Spleen (tissue), 11 donors: Measurements from ENCODE around the gene TEX13D. TPM values are rescaled to one million over a fixed set of nuclear protein-coding genes. Genes with fewer than 3 reads are reported as not detected.
A peak's percentile ranks its signal among the peaks of the same experiment; 100 is the strongest.

Experiments
- DNase-seq: peaks from one replicate; pipeline ENCODE4 v3.0.0-alpha.2; 2020
- H3K27ac ChIP-seq, 8 donors: fragments of 200-600 bp; sonication (generic) in 7 of 8; 1 replicate in 4 of 8; 2 replicates in 4 of 8; pipeline versions ENCODE4 v1.5.0 to v1.8.0; 2016 to 2021; ENCODE audit warnings: inconsistent platforms in 4 of 8, mild to moderate bottlenecking in 4 of 8, moderate library complexity in 1 of 8
- H3K27me3 ChIP-seq, 7 donors: fragments of 200-600 bp; sonication (generic) in 6 of 7; replicated peaks in 1 of 7; 1 replicate in 4 of 7; 2 replicates in 3 of 7; pipeline versions ENCODE4 v1.5.0 to v1.8.0; 2016 to 2021; ENCODE audit warnings: inconsistent platforms in 3 of 7, mild to moderate bottlenecking in 1 of 7
- H3K36me3 ChIP-seq, 6 donors: fragments of 200-600 bp; sonication (generic) in 5 of 6; 1 replicate in 4 of 6; 2 replicates in 2 of 6; pipeline versions ENCODE4 v1.5.0 to v1.8.0; 2016 to 2021; ENCODE audit warnings: inconsistent platforms in 2 of 6
- H3K4me1 ChIP-seq, 6 donors: fragments of 200-600 bp; sonication (generic) in 5 of 6; 1 replicate in 3 of 6; 2 replicates in 3 of 6; pipeline versions ENCODE4 v1.5.0 to v1.8.0; 2016 to 2021; ENCODE audit warnings: inconsistent platforms in 3 of 6
- H3K4me3 ChIP-seq, 8 donors: fragments of 200-600 bp; sonication (generic) in 7 of 8; 1 replicate in 4 of 8; 2 replicates in 4 of 8; pipeline versions ENCODE4 v1.5.0 to v1.8.0; 2016 to 2021; ENCODE audit warnings: inconsistent platforms in 4 of 8, mild to moderate bottlenecking in 4 of 8, moderate library complexity in 2 of 8
- H3K9me3 ChIP-seq, 8 donors: fragments of 200-600 bp; sonication (generic) in 7 of 8; 1 replicate in 4 of 8; 2 replicates in 4 of 8; pipeline versions ENCODE4 v1.5.0 to v1.8.0; 2016 to 2021; ENCODE audit warnings: inconsistent platforms in 4 of 8
- POLR2A ChIP-seq, 3 donors: fragments of 450-650 bp; IDR thresholded peaks; one replicate each; pipeline ENCODE4 v1.5.1; 2017; ENCODE audit warnings: antibody characterized with exemption in 3 of 3, mild to moderate bottlenecking in 1 of 3
- POLR2AphosphoS5 ChIP-seq, 3 donors: sonication (generic); formaldehyde crosslinking; IDR thresholded peaks; one replicate each; pipeline ENCODE4 v1.5.1; 2017; ENCODE audit warnings: antibody characterized with exemption in 3 of 3
- WGBS, 5 donors: extraction: QIAGEN DNeasy Blood & Tissue Kit in 3 of 5; methylation state at CpG; one replicate each; pipeline versions ENCODE4 v1.1.5 to v1.1.7; 2013 to 2018; 5-methylcytosine and 5-hydroxymethylcytosine counted together
- intact Hi-C: fragments of 100-400 bp; cut with DNase I; formaldehyde crosslinking; loops from one replicate; pipeline ENCODE4 v1.15.0; 2023; ENCODE audit warnings: low total_unique reads
- polyA plus RNA-seq, 3 donors: library from polyadenylated mRNA; stranded (reverse); fragments of 200-250 nt; gene quantifications; one replicate each; pipeline ENCODE4 v1.2.1, GENCODE V29; 2013
- total RNA-seq, 7 donors: library from RNA; depleted of rRNA in 3 of 7; stranded (reverse); fragments of >200 nt in 3 of 7; fragmentation: NEBNext Ultra II Directional in 4 of 7; extraction: Animal tissue kit (Norgen Biotek cat#: 25700) in 4 of 7; gene quantifications; one replicate each; pipeline versions ENCODE4 v1.1.0 to v1.2.1, GENCODE V29; 2016 to 2021
- TF ChIP-seq, protein P1 (sequence below), 11 experiments: fragments of 200-600 bp in 7 of 11; fragments of 450-650 bp in 4 of 11; sonication (generic) in 4 of 11; IDR thresholded peaks in 8 of 11; conservative IDR thresholded peaks in 3 of 11; 1 replicate in 7 of 11; 2 replicates in 4 of 11; pipeline versions ENCODE4 v1.4.0 to v1.8.0; 2016 to 2021; ENCODE audit warnings: antibody characterized with exemption in 11 of 11, inconsistent platforms in 4 of 11, mild to moderate bottlenecking in 1 of 11
- donor health status: healthy with polysubstance abuse.
- donor health status: DM: no; HTN: no; CAD: no; lungs with moderate emphysema.
- donor health status: DM: no; HTN: no; CAD: no.
- donor health status: Bipolar disorder and iron deficiency.
- donor health status: healthy.
- donor health status: DM: no; HTN: no; CAD: no.
- donor health status: DM: yes; HTN: yes; CAD: no.

The TEX13D gene
- total and polyA plus RNA-seq, 10 donors = 0.03 to 0.07 TPM; not detected in 8

DNA sequence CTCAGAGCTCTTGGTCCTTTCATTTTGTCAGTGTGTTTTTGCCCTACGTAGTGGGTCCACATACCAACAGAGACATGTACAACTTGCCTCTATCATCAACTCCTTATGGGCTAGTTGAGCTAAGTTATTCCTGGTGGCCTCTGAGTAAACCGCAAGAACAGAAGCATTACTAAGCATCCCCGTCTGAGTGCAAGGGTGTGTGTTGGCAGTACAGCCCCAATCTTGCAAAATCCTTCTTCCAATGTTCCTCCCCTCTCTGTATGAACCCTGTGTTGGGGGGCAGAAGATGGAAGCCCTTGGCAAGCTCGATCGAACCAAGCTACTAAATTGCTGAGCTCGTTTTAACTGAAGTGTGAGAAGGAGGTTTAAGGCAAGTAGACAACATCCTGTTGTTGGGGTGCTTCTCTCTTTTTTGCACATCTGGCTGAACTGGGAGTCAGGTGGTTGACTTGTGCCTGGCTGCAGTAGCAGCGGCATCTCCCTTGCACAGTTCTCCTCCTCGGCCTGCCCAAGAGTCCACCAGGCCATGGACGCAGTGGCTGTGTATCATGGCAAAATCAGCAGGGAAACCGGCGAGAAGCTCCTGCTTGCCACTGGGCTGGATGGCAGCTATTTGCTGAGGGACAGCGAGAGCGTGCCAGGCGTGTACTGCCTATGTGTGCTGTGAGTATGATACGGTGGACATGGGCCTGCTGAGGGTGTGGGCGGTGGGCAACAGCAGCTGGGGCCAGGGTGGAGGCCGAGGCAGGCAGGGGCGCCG, 13.8 kb downstream of the TEX13D start, which contains the start of gene SH2D1A:
TSS of gene SH2D1A (plus strand) at position 447 of the 760 bp plus-strand sequence. CDS start at position 527, 80 bp downstream.
- 47 to 73% (median 66%) methylated on average over 9 to 19 of the region's 19 CpGs for WGBS, 5 donors
- TF ChIP-seq POLR2AphosphoS5 (IDR thresholded peaks at IDR 0.05) = peak; percentile 74 to 76 (median 75)
- peak in 1 of 3 donors; percentile 20 for TF ChIP-seq POLR2A (IDR thresholded peaks at IDR 0.05)
- TF ChIP-seq, protein P1, sequence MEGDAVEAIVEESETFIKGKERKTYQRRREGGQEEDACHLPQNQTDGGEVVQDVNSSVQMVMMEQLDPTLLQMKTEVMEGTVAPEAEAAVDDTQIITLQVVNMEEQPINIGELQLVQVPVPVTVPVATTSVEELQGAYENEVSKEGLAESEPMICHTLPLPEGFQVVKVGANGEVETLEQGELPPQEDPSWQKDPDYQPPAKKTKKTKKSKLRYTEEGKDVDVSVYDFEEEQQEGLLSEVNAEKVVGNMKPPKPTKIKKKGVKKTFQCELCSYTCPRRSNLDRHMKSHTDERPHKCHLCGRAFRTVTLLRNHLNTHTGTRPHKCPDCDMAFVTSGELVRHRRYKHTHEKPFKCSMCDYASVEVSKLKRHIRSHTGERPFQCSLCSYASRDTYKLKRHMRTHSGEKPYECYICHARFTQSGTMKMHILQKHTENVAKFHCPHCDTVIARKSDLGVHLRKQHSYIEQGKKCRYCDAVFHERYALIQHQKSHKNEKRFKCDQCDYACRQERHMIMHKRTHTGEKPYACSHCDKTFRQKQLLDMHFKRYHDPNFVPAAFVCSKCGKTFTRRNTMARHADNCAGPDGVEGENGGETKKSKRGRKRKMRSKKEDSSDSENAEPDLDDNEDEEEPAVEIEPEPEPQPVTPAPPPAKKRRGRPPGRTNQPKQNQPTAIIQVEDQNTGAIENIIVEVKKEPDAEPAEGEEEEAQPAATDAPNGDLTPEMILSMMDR (IDR thresholded peaks at IDR 0.05 in 8 of 11, conservative IDR thresholded peaks at IDR 0.05 in 3 of 11) = no peak
- peak within 1 kb of the TSS in 7 of 8 donors; percentile 8 to 65 (median 25) for H3K4me3 ChIP-seq
- intact Hi-C loops = no loop called here
- H3K9me3 ChIP-seq = no peaks in the 10 kb centered on the region
- peak within 1 kb of the TSS; percentile 27 to 87 (median 72) for H3K27ac ChIP-seq
- H3K36me3 ChIP-seq = no peaks in the 10 kb centered on the region
- peak; percentile 77 for DNase-seq
- H3K27me3 ChIP-seq = no peaks in the 10 kb centered on the region
- H3K4me1 ChIP-seq = no peaks in the 10 kb centered on the region

DNA sequence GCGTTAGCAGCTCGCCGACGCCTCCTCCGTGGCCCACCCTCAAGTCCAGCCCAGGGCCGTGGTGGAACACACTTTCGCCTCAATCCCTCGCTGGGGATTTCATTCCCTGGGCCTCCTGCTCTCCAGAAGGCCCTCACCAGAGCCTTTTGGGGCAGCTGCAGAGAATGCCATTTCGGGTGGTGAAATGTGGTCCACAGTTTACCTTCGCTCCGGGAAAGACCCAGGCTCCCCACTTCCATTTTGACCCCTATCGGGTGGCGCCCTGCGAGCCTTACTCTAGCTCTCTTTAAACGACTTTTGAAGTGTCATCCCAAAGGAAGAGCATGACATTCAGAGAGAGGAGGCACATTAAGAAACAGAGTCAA, 14.4 kb downstream of the TEX13D start:
- Histone ChIP-seq H3K9me3 (no peaks in the 10 kb centered on the region), H3K27ac (peak overlapping the region; percentile 27 to 87 (median 72)), H3K4me1 (no peaks in the 10 kb centered on the region), H3K4me3 (peak overlapping the region in 6 of 8 donors; percentile 16 to 65 (median 30)), H3K36me3 (no peaks in the 10 kb centered on the region), H3K27me3 (no peaks in the 10 kb centered on the region)
- WGBS, 5 donors = 66 to 81% (median 77%) methylated on average over 4 to 15 of the region's 15 CpGs
- DNase-seq = no peak
- intact Hi-C loops = no loop called here
- TF ChIP-seq POLR2A (IDR thresholded peaks at IDR 0.05) = no peak
- TF ChIP-seq, protein P1 (IDR thresholded peaks at IDR 0.05 in 8 of 11, conservative IDR thresholded peaks at IDR 0.05 in 3 of 11) = no peak
- TF ChIP-seq POLR2AphosphoS5 (IDR thresholded peaks at IDR 0.05) = no peak

GRCh38 chrX:124347242-124347641, 14.8 kb downstream of the TEX13D start:
- no peak for DNase-seq
- Histone ChIP-seq H3K4me1 (no peaks in the 10 kb centered on the region), H3K27me3 (no peaks in the 10 kb centered on the region), H3K27ac (peak overlapping the region in 6 of 8 donors; percentile 43 to 87 (median 76)), H3K9me3 (no peaks in the 10 kb centered on the region), H3K4me3 (peak overlapping the region in 7 of 8 donors; percentile 5 to 65 (median 24)), H3K36me3 (no peaks in the 10 kb centered on the region)
- 49 to 84% (median 51%) methylated on average over 5 of the region's 5 CpGs for WGBS, 5 donors
- intact Hi-C loops = no loop called here
- TF ChIP-seq, protein P1 (IDR thresholded peaks at IDR 0.05 in 8 of 11, conservative IDR thresholded peaks at IDR 0.05 in 3 of 11) = no peak
- TF ChIP-seq POLR2AphosphoS5 (IDR thresholded peaks at IDR 0.05) (no peak), POLR2A (IDR thresholded peaks at IDR 0.05) (no peak)

DNA sequence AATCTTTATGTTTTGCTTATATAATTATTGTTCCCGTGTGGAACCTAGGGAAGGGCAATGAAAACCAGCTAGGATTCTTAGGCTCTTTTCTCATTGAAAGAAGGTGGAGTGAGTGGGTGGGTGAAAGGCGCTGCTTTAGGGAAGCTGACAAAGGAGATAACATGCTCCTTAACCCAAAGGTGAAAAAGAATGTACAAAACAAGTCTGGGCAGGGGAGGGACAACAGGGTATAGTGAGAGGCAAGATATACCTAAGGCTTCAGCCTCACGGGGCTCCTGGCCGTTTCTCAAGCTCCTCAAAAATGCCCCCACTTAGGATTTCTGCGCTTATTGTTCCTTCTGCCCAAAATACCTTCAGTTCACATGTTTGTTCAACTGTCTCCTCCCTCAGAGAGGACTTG, 15.7 kb downstream of the TEX13D start:
- Histone ChIP-seq H3K36me3 (no peaks in the 10 kb centered on the region), H3K27me3 (no peaks in the 10 kb centered on the region), H3K27ac (peak overlapping the region in 6 of 8 donors; percentile 14 to 87 (median 76)), H3K9me3 (no peaks in the 10 kb centered on the region), H3K4me1 (no peaks in the 10 kb centered on the region), H3K4me3 (peak overlapping the region in 6 of 8 donors; percentile 1 to 65 (median 16))
- WGBS, 5 donors = 59 to 78% (median 63%) methylated on average over 5 of the region's 5 CpGs
- intact Hi-C loops = no loop called here
- TF ChIP-seq POLR2AphosphoS5 (IDR thresholded peaks at IDR 0.05) = no peak
- no peak for TF ChIP-seq POLR2A (IDR thresholded peaks at IDR 0.05)
- TF ChIP-seq, protein P1 (IDR thresholded peaks at IDR 0.05 in 8 of 11, conservative IDR thresholded peaks at IDR 0.05 in 3 of 11) = no peak
- DNase-seq = no peak
